GM19099 (cell line): ENCODE measurements around the gene NPM3.
A peak's percentile ranks its signal among the peaks of the same experiment; 100 is the strongest.

ENCODE experiments used
- POLR2A ChIP-seq: IDR thresholded peaks from 3 replicates; pipeline ENCODE4 v1.6.1; 2011; ENCODE audit warnings: low read depth; ENCODE audit not compliant: insufficient read length; ENCODE audit errors: extremely low read depth

Gene NPM3

GRCh38 chr10:101817337-101818118 lies 34.3 kb upstream of the NPM3 start:
- TF ChIP-seq POLR2A, result peak; percentile 49

GRCh38 chr10:101816913-101817336 lies 33.7 kb upstream of the NPM3 start:
- no peak for TF ChIP-seq POLR2A

- no peak for TF ChIP-seq POLR2A
Observed at GRCh38 chr10:101816376-101816775, 33.1 kb upstream of the NPM3 start.

GRCh38 chr10:101814466-101815071 lies 31.3 kb upstream of the NPM3 start:
- TF ChIP-seq POLR2A, result no peak

DNA sequence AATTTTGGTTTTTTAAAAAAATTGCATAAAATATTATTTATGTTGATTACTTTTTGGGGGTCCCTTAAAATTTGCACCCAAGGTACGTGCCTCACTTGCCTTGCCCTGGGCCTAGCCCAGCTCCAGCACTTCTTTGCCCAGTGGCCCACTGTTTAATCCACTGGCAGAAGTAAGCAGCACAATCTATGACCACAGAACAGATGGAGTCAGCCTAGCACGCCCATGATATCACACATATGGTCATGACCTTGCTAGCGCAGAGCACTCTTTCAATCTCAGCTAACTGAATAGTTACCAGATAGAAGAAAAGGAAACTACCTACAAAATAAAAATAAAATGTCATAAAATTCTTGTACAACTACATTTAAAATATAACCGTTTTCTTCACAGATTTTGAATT lies 29.4 kb upstream of the NPM3 start:
- TF ChIP-seq POLR2A, result no peak

DNA sequence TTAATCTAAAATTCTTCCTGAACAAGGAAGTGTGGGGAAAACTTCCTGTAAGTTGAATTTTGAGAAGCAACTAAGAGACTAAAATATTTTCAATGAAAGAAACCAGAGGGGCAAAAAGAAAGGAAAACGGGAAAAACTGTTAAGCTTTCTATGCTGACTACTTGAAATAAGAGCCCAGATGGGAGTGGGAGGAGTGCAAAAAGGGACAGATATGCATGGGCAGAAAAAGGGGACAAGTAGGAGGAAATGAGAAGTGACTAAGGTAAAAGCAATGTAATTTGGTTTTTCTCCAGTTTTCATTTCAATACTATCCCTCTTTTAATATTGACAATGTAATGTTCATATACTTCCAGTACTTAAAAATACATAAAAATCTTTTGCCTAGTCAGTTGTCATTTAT lies 23.9 kb upstream of the NPM3 start:
- no peak for TF ChIP-seq POLR2A

GRCh38 chr10:101803511-101803910 lies 20.3 kb upstream of the NPM3 start:
- TF ChIP-seq POLR2A, result no peak

DNA sequence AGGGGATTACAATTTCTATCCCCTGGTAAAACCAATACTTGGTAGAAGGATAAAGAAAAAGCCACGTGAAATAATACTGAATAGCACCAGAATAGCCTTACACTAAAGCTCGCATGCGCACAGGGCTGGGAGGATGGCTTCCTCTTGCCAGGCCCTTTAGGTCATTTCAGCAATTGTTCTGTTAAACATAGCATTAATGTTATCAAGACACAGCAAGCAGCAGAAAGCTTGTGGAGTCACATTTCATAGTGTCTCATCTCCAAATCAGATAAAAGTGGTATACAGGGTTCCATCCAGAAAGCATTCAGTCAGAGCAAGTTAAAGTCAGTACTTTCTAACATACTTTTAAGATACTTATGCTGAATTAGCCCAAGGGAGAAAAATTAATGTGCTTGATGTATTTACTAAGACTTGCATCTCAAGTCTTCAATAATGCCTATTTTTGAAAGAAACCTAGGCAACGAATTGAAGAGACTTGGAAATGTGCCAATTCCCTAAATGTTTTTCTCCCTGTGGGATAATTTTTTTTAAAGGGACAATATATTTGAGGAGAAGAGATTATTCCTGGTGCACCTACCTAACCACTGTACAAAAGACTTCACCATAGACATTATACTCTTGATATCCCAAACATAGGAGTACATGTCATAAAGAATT lies 14.3 kb upstream of the NPM3 start:
- no peak for TF ChIP-seq POLR2A

- TF ChIP-seq POLR2A, result no peak
Observed at GRCh38 chr10:101793526-101793925, 10.3 kb upstream of the NPM3 start.

DNA sequence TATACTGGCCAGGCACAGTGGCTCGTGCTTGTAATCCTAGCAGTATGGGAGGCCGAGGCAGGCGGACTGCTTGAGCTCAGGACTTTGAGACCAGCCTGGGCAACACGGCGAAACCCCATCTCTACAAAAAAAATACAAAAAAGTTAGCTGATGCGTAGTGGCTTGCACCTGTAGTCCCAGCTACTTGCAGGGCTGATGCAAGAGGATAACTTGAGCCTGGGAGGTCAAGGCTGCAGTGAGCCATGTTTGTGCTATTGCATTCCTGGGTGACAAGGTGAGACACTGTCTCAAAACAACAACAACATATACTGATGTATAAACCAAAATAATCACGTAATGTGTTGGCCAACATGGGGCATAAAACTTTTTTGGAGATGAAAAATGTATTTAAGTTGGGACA lies 6.4 kb upstream of the NPM3 start:
- TF ChIP-seq POLR2A, result no peak

DNA sequence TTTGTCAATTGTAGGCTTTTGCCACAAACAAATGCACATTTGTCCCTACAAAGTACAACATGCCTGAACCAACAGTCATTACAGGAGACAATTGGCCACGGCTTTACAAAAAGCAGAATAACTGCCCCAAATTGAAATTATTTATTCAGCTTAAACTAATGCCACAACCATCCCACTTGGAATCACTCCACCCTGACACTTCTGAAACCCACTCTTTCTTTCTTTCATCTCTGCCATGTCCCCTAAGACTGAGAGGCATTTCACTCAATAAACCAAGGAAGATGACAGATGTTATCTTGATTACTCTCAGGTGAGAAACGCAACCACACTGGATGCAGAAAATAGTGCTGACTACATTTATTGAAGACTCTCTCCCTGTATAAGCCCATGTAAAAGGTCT lies 2.6 kb upstream of the NPM3 start:
- TF ChIP-seq POLR2A, result peak; percentile 18

DNA sequence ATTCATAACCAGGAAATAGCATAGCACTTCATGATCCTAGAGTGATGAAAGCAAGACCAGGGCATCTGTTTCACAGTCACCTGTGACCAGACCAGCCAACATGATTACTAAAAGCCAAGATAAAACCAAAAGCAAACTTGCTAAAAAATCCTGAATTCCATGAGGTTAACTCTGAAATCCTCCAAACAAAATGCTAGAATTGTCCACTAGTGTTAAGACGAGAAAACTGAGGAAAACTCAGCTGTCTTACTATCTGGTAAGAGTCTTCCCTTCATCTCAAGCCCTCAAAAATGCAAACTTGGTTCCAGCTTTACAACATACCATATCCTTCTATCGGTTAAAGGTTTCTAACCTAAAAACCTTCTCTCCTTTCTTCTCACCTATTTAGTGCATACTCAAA lies 1.3 kb upstream of the NPM3 start:
- TF ChIP-seq POLR2A, result no peak

GRCh38 chr10:101783736-101784118 lies 481 bp upstream of the NPM3 start:
- no peak for TF ChIP-seq POLR2A

DNA sequence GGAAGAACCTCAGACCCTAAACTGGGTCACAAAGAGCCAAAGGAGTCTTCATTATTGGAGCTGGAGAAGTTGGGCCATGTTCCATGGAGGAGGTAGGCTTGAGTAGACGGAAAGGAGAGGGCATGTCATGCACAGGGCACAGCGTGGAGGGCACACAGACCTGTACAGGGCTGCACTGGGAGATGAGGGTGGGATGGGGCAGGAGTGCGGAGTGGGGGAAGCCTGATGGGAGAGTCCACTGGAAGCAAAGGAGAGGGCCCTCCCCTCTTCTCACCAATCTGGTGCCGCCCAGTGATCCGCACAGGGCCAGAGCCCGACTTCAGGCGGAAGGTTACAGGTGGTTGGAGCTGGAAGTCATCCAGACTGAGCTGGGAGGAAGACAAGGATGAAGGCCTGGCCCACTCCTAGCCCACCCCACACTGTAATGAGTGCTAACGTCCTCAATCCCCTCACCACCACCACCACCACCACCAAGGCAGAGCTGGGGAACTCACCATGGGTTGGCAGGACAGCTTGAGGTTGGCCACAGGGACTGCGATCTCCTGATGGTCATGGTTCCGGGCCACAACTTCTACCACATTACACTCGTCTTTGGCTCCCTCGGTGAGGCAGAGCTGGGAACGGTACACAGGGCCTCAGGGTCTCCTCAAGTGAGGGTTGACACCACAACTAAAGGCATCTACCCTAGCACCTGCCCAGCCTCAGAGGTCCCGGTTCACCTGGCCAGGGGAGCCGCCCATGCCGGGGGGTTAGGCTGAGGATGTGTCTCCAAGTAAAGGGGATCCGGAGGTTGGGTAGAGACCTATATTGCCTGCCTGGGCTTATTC lies 1.0 kb downstream of the NPM3 start:
- TF ChIP-seq POLR2A, result no peak

DNA sequence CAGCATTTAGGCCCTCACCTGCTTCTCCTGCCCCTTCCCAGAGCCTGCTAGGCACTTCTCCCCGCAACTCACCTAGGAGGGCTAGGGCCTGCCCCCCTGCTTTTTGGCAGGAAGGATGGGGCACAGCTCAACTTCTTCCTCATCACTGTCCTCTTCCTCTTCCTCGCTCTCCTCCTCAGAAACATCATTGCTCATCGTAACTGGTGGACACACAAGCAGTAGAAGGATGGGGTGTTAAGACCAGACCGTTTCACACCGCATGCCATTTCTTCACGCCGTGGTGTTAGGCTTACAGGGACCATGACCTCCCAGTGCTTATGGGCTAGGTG lies 1.6 kb downstream of the NPM3 start:
- TF ChIP-seq POLR2A, result no peak
